B cell (primary cell): ENCODE measurements around the gene ARHGEF17.

Experiments
- EZH2 ChIP-seq: IDR thresholded peaks from 2 replicates; pipeline ENCODE4 v1.6.1; 2012; ENCODE audit warnings: borderline replicate concordance, low read depth, mild to moderate bottlenecking, moderate library complexity, low read length; ENCODE audit not compliant: insufficient read depth, poor library complexity, severe bottlenecking
- TF ChIP-seq, protein P1 (sequence below): fragments of 200-600 bp; IDR thresholded peaks from one replicate; pipeline ENCODE4 v1.8.0; 2022; ENCODE audit warnings: antibody characterized with exemption, mild to moderate bottlenecking

DNA sequence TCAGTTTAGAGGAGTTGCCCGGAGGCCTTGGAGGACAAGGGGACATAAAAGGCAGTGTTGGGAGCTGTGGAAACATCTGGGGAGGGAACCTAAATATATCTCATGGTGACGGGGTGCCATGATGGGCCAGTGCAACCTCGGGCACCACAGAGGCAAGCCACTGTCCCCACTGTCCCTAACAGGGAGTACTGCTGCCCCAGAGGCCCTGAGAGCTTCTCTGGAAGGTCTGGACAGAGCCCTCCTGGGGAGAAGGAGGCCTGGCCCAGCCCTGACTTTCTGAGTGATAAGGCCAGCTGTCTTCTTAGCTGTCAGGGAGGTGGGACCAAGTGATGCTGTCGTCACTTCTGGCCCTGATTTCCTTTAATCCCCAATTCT lies 41.4 kb upstream of the ARHGEF17 start:
- TF ChIP-seq, protein P1, sequence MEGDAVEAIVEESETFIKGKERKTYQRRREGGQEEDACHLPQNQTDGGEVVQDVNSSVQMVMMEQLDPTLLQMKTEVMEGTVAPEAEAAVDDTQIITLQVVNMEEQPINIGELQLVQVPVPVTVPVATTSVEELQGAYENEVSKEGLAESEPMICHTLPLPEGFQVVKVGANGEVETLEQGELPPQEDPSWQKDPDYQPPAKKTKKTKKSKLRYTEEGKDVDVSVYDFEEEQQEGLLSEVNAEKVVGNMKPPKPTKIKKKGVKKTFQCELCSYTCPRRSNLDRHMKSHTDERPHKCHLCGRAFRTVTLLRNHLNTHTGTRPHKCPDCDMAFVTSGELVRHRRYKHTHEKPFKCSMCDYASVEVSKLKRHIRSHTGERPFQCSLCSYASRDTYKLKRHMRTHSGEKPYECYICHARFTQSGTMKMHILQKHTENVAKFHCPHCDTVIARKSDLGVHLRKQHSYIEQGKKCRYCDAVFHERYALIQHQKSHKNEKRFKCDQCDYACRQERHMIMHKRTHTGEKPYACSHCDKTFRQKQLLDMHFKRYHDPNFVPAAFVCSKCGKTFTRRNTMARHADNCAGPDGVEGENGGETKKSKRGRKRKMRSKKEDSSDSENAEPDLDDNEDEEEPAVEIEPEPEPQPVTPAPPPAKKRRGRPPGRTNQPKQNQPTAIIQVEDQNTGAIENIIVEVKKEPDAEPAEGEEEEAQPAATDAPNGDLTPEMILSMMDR = no peak
- TF ChIP-seq EZH2 = no peak
